GM12874 (cell line): Measurements from ENCODE around the gene DISP3.

Experiments used
- CTCF ChIP-seq: IDR thresholded peaks from 2 replicates; pipeline ENCODE4 v1.5.1; 2011; ENCODE audit warnings: low read depth, mild to moderate bottlenecking, control low read depth, low read length, moderate library complexity; ENCODE audit not compliant: insufficient read depth

Gene DISP3

GRCh38 chr1:11528611-11529261, 49.8 kb downstream of the DISP3 start:
- no peak for TF ChIP-seq CTCF

- TF ChIP-seq CTCF: no peak
Observed at GRCh38 chr1:11529330-11529729, 50.4 kb downstream of the DISP3 start.

- no peak for TF ChIP-seq CTCF
Observed at GRCh38 chr1:11529763-11530730, 51.1 kb downstream of the DISP3 start.

- TF ChIP-seq CTCF: no peak
Observed at GRCh38 chr1:11530731-11531311, 51.9 kb downstream of the DISP3 start.

GRCh38 chr1:11531314-11531870, 52.4 kb downstream of the DISP3 start:
- no peak for TF ChIP-seq CTCF

- TF ChIP-seq CTCF: no peak
Observed at GRCh38 chr1:11531943-11532342, 53.0 kb downstream of the DISP3 start.
